ENCODE data around the gene GAB1.

GRCh38 chr4:143359644-143360193 is 23.0 kb downstream of the GAB1 start:
- TF ChIP-seq CTCF (IDR thresholded peaks at IDR 0.05): no peak
- no peak for TF ChIP-seq POLR2A (IDR thresholded peaks at IDR 0.05)
- no peak for TF ChIP-seq POLR2AphosphoS5 (IDR thresholded peaks at IDR 0.05; ENCODE audit: insufficient read depth in 1 of 2, low read depth in 1 of 2)

All from vagina (tissue), 2 donors.